DND-41 (cell line): ENCODE data around the gene PFKFB3.
"Not testable (repeated sequence)": the region's sequence is repeated elsewhere in the genome, so short reads cannot be mapped to it uniquely, and the experiment has no call there.

Experiments
- ATAC-seq: fragments of 200-7000 bp; cut with Tn5 transposase; 3 replicates; pipeline ENCODE4 v1.9.1; 2021; ENCODE audit warnings: low read depth; ENCODE audit not compliant: insufficient read depth
- DNase-seq: peaks from one replicate; pipeline ENCODE4 v3.0.0-alpha.2; 2020
- H2AFZ ChIP-seq: 2 replicates; pipeline ENCODE4 v1.6.0; 2012; ENCODE audit warnings: low read depth, low read length
- H3K27ac ChIP-seq: 2 replicates; pipeline ENCODE4 v1.5.1; 2012; ENCODE audit warnings: low read length, inconsistent platforms
- H3K27me3 ChIP-seq: fragments of 200-600 bp; sonication (generic); 2 replicates; pipeline ENCODE4 v1.6.0; 2012; ENCODE audit warnings: low read length, mild to moderate bottlenecking, inconsistent platforms; ENCODE audit not compliant: insufficient read depth, poor library complexity
- H3K36me3 ChIP-seq: 2 replicates; pipeline ENCODE4 v1.5.1; 2012; ENCODE audit warnings: low read length, inconsistent platforms; ENCODE audit not compliant: insufficient read depth
- H3K4me1 ChIP-seq: 2 replicates; pipeline ENCODE4 v1.5.1; 2012; ENCODE audit warnings: mild to moderate bottlenecking, low read length; ENCODE audit not compliant: insufficient read depth
- H3K4me2 ChIP-seq: 2 replicates; pipeline ENCODE4 v1.6.0; 2012; ENCODE audit warnings: mild to moderate bottlenecking, moderate library complexity, low read length, inconsistent platforms; ENCODE audit not compliant: insufficient read depth
- H3K4me3 ChIP-seq, 2 experiments: fragments of 200-600 bp in 1 of 2; shearing (Covaris generic) in 1 of 2; 2 replicates each; pipeline ENCODE4 v1.5.1; 2012 to 2016; ENCODE audit warnings: inconsistent platforms in 2 of 2, low read length in 2 of 2, mild to moderate bottlenecking in 2 of 2, low read depth in 1 of 2, moderate library complexity in 1 of 2
- H3K79me2 ChIP-seq: 2 replicates; pipeline ENCODE4 v1.6.0; 2012; ENCODE audit warnings: low read length, inconsistent platforms; ENCODE audit not compliant: insufficient read depth
- H3K9ac ChIP-seq: 2 replicates; pipeline ENCODE4 v1.6.0; 2012; ENCODE audit warnings: low read depth, mild to moderate bottlenecking, inconsistent platforms, low read length, moderate library complexity
- H3K9me3 ChIP-seq: 2 replicates; pipeline ENCODE4 v1.5.1; 2012; ENCODE audit warnings: low read length, moderate library complexity, mild to moderate bottlenecking, inconsistent platforms; ENCODE audit not compliant: insufficient read depth, severe bottlenecking
- H4K20me1 ChIP-seq: 2 replicates; pipeline ENCODE4 v1.6.0; 2012; ENCODE audit warnings: low read length; ENCODE audit not compliant: insufficient read depth
- EZH2 ChIP-seq: IDR thresholded peaks from 3 replicates; pipeline ENCODE4 v1.6.1; 2012; ENCODE audit warnings: borderline replicate concordance, low read depth, mild to moderate bottlenecking, moderate library complexity, low read length, inconsistent platforms; ENCODE audit not compliant: severe bottlenecking
- TF ChIP-seq, protein P1 (sequence below): IDR thresholded peaks from 2 replicates; pipeline ENCODE4 v1.5.1; 2012; ENCODE audit warnings: borderline replicate concordance, low read length, moderate library complexity, mild to moderate bottlenecking; ENCODE audit not compliant: poor library complexity, severe bottlenecking; ENCODE audit errors: extremely low read depth

PFKFB3 gene

GRCh38 chr10:6280291-6280690, 77.6 kb downstream of the PFKFB3 start:
- H2AFZ ChIP-seq, result no peak overlapping the region
- no peak overlapping the region for H3K9ac ChIP-seq
- DNase-seq, result no peak
- no peaks in the 10 kb centered on the region for H3K79me2 ChIP-seq
- H3K36me3 ChIP-seq, result no peaks in the 10 kb centered on the region
- no peaks in the 10 kb centered on the region for H3K27me3 ChIP-seq
- TF ChIP-seq EZH2, result no peak
- TF ChIP-seq, protein P1, sequence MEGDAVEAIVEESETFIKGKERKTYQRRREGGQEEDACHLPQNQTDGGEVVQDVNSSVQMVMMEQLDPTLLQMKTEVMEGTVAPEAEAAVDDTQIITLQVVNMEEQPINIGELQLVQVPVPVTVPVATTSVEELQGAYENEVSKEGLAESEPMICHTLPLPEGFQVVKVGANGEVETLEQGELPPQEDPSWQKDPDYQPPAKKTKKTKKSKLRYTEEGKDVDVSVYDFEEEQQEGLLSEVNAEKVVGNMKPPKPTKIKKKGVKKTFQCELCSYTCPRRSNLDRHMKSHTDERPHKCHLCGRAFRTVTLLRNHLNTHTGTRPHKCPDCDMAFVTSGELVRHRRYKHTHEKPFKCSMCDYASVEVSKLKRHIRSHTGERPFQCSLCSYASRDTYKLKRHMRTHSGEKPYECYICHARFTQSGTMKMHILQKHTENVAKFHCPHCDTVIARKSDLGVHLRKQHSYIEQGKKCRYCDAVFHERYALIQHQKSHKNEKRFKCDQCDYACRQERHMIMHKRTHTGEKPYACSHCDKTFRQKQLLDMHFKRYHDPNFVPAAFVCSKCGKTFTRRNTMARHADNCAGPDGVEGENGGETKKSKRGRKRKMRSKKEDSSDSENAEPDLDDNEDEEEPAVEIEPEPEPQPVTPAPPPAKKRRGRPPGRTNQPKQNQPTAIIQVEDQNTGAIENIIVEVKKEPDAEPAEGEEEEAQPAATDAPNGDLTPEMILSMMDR, result no peak
- H3K27ac ChIP-seq, result no peak overlapping the region
- no peak for ATAC-seq
- no peak overlapping the region for H3K4me2 ChIP-seq
- H3K4me1 ChIP-seq, result no peaks in the 10 kb centered on the region
- H4K20me1 ChIP-seq, result no peaks in the 10 kb centered on the region
- H3K4me3 ChIP-seq, result no peak overlapping the region
- no peaks in the 10 kb centered on the region for H3K9me3 ChIP-seq

GRCh38 chr10:6282454-6282958, 79.8 kb downstream of the PFKFB3 start:
- no peaks in the 10 kb centered on the region for H3K4me1 ChIP-seq
- no peaks in the 10 kb centered on the region for H3K36me3 ChIP-seq
- no peak for DNase-seq
- H3K27me3 ChIP-seq, result no peaks in the 10 kb centered on the region
- H3K9ac ChIP-seq, result no peak overlapping the region
- H3K27ac ChIP-seq, result no peak overlapping the region
- no peak overlapping the region for H3K4me3 ChIP-seq
- no peak overlapping the region for H2AFZ ChIP-seq
- H3K79me2 ChIP-seq, result no peaks in the 10 kb centered on the region
- ATAC-seq, result no peak
- H3K9me3 ChIP-seq, result no peaks in the 10 kb centered on the region
- H3K4me2 ChIP-seq, result no peak overlapping the region
- H4K20me1 ChIP-seq, result no peaks in the 10 kb centered on the region
- no peak for TF ChIP-seq EZH2
- TF ChIP-seq, protein P1, result no peak

DNA sequence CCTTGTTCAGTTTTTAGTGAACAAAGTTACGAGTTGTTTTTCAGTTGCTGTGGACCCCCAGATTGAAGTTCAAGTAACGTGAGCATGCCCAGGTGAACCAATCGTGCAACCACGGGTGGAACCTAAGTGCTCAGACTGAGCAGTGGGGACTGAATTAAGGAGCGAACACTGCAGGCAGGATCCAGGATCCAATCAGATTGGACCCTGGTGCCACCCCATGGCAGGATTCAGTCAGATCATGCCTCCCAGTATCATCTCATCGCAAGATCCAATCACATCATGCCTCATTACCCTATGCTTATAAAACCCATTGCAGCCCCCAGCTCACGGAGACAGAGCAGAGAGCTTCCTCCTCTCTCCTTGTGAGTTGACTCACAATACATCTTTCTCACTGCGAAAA, 80.9 kb downstream of the PFKFB3 start:
- H3K27me3 ChIP-seq, result no peaks in the 10 kb centered on the region
- H3K4me2 ChIP-seq, result no peak overlapping the region
- H4K20me1 ChIP-seq, result no peaks in the 10 kb centered on the region
- H3K27ac ChIP-seq, result no peak overlapping the region
- H3K9ac ChIP-seq, result no peak overlapping the region
- H3K4me1 ChIP-seq, result no peaks in the 10 kb centered on the region
- DNase-seq, result no peak
- H3K36me3 ChIP-seq, result no peaks in the 10 kb centered on the region
- H3K9me3 ChIP-seq, result no peaks in the 10 kb centered on the region
- no peak overlapping the region for H3K4me3 ChIP-seq
- no peak overlapping the region for H2AFZ ChIP-seq
- H3K79me2 ChIP-seq, result no peaks in the 10 kb centered on the region
- ATAC-seq, result no peak
- TF ChIP-seq, protein P1, result no peak
- no peak for TF ChIP-seq EZH2

GRCh38 chr10:6290621-6291020, 87.9 kb downstream of the PFKFB3 start:
- H3K4me2 ChIP-seq, ATAC-seq: not testable (repeated sequence)

More at GRCh38 chr10:6290621-6291020, 87.9 kb downstream of the PFKFB3 start:
- H2AFZ ChIP-seq, H3K27ac ChIP-seq, H3K9me3 ChIP-seq, H3K27me3 ChIP-seq, H4K20me1 ChIP-seq, H3K4me3 ChIP-seq, DNase-seq, H3K36me3 ChIP-seq, H3K79me2 ChIP-seq, H3K4me1 ChIP-seq, H3K9ac ChIP-seq: not testable (repeated sequence)
